GM18951 (cell line): Measurements from ENCODE around the gene PCDH18.
"Not testable (repeated sequence)": the region's sequence is repeated elsewhere in the genome, so short reads cannot be mapped to it uniquely, and the experiment has no call there.

Experiments used
- POLR2A ChIP-seq: IDR thresholded peaks from 4 replicates; pipeline ENCODE4 v1.6.1; 2011; ENCODE audit warnings: mild to moderate bottlenecking; ENCODE audit not compliant: insufficient read length, insufficient read depth; ENCODE audit errors: extremely low read depth
- in situ Hi-C: fragments of 300-500 bp; cut with MboI; formaldehyde crosslinking; loops from one replicate; pipeline ENCODE4 v1.12.0; 2022; ENCODE audit warnings: low sequenced_read_pairs, mixed read lengths, inconsistent platforms; ENCODE audit not compliant: unreplicated experiment

Gene PCDH18

GRCh38 chr4:137523329-137523728 lies 9.0 kb downstream of the PCDH18 start:
- in situ Hi-C loops, result no loop called here
- no peak for TF ChIP-seq POLR2A

GRCh38 chr4:137521053-137521452 lies 11.2 kb downstream of the PCDH18 start:
- in situ Hi-C loops, result no loop called here

GRCh38 chr4:137519406-137519805 lies 12.9 kb downstream of the PCDH18 start:
- in situ Hi-C loops, result no loop called here
- no peak for TF ChIP-seq POLR2A

More at GRCh38 chr4:137521053-137521452, 11.2 kb downstream of the PCDH18 start:
- no peak for TF ChIP-seq POLR2A

GRCh38 chr4:137517323-137517722 lies 15.0 kb downstream of the PCDH18 start:
- in situ Hi-C loops, result not testable (repeated sequence)

- in situ Hi-C loops, result no loop called here
- TF ChIP-seq POLR2A, result no peak
These were observed 17.7 kb downstream of the PCDH18 start for GRCh38 chr4:137514406-137515111.

GRCh38 chr4:137510557-137511265 lies 21.6 kb downstream of the PCDH18 start:
- in situ Hi-C loops, result no loop called here
- no peak for TF ChIP-seq POLR2A

GRCh38 chr4:137509855-137510282 lies 22.4 kb downstream of the PCDH18 start:
- TF ChIP-seq POLR2A, result no peak
- in situ Hi-C loops, result no loop called here

- in situ Hi-C loops, result no loop called here
- TF ChIP-seq POLR2A, result no peak
These were observed 29.8 kb downstream of the PCDH18 start for GRCh38 chr4:137502339-137503129.

GRCh38 chr4:137496267-137496666 lies 36.0 kb downstream of the PCDH18 start:
- in situ Hi-C loops, result not testable (repeated sequence)

GRCh38 chr4:137495578-137495977 lies 36.7 kb downstream of the PCDH18 start:
- in situ Hi-C loops, result no loop called here
- no peak for TF ChIP-seq POLR2A

GRCh38 chr4:137483313-137483959 lies 48.9 kb downstream of the PCDH18 start:
- in situ Hi-C loops, result not testable (repeated sequence)

GRCh38 chr4:137479657-137480056 lies 52.6 kb downstream of the PCDH18 start:
- in situ Hi-C loops, result not testable (repeated sequence)

GRCh38 chr4:137476345-137476744 lies 55.9 kb downstream of the PCDH18 start:
- TF ChIP-seq POLR2A, result no peak
- in situ Hi-C loops, result no loop called here
